ENCODE results near the gene CCNG1.

Gene CCNG1

DNA sequence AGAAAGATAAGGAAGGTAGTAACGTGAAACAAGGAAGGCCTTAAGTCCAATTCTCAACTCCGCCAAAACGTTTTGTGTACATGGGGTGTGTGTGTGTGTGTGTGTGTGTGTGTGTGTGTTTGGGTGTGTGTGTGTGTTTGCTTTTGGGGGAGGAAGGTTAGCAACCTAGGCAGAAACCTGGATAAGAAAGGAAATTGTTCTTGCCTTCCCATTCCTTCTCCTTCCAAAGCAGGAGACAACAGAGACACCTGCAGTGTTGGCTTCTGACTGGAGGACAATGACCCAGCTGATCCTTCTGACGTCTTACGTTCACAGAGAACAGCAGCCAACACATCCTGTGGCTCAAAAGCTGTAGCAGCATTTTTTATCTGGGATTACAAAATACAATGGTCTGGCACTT is 4.1 kb upstream of the CCNG1 start:
- no peak for TF ChIP-seq TCF12 (IDR thresholded peaks at IDR 0.05; ENCODE audit: low read depth)
- no peak for TF ChIP-seq CREB1 (IDR thresholded peaks at IDR 0.05; ENCODE audit: low read depth)
- TF ChIP-seq, protein P1, sequence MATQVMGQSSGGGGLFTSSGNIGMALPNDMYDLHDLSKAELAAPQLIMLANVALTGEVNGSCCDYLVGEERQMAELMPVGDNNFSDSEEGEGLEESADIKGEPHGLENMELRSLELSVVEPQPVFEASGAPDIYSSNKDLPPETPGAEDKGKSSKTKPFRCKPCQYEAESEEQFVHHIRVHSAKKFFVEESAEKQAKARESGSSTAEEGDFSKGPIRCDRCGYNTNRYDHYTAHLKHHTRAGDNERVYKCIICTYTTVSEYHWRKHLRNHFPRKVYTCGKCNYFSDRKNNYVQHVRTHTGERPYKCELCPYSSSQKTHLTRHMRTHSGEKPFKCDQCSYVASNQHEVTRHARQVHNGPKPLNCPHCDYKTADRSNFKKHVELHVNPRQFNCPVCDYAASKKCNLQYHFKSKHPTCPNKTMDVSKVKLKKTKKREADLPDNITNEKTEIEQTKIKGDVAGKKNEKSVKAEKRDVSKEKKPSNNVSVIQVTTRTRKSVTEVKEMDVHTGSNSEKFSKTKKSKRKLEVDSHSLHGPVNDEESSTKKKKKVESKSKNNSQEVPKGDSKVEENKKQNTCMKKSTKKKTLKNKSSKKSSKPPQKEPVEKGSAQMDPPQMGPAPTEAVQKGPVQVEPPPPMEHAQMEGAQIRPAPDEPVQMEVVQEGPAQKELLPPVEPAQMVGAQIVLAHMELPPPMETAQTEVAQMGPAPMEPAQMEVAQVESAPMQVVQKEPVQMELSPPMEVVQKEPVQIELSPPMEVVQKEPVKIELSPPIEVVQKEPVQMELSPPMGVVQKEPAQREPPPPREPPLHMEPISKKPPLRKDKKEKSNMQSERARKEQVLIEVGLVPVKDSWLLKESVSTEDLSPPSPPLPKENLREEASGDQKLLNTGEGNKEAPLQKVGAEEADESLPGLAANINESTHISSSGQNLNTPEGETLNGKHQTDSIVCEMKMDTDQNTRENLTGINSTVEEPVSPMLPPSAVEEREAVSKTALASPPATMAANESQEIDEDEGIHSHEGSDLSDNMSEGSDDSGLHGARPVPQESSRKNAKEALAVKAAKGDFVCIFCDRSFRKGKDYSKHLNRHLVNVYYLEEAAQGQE (IDR thresholded peaks at IDR 0.05; ENCODE audit: low read depth) = no peak
- no peak for TF ChIP-seq YY1 (IDR thresholded peaks at IDR 0.05; ENCODE audit: low read depth)
- no peak for TF ChIP-seq CEBPB (IDR thresholded peaks at IDR 0.05)
- no peak for TF ChIP-seq FOXM1 (IDR thresholded peaks at IDR 0.05; ENCODE audit: borderline replicate concordance, low read depth)
- TF ChIP-seq EP300 (IDR thresholded peaks at IDR 0.05; ENCODE audit: borderline replicate concordance) = no peak
- no peak for TF ChIP-seq EGR1 (IDR thresholded peaks at IDR 0.05)
- TF ChIP-seq TEAD4 (IDR thresholded peaks at IDR 0.05) = no peak

DNA sequence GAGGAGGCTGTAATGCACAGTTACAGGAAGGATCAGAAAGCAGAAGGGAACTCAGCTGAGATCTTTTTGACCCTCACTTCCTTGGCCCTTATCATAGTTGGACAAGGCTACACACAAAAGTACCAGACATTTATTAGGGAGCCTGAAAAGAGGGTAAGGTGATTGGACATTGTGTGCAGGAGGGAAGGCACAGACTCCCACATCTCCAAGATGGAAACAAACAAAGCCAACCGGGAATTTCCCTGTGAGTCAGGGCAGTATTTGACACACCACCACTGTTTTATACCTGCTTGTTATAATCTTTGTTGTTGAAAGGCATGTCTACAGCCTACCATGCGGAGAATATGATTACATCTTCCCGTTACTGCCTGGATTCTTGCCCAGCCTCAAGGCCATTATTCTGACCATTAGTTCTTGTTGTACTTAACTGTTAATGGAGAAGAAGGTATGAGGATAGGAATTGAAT is 3.0 kb upstream of the CCNG1 start:
- TF ChIP-seq, protein P1 (IDR thresholded peaks at IDR 0.05; ENCODE audit: low read depth) = no peak
- no peak for TF ChIP-seq YY1 (IDR thresholded peaks at IDR 0.05; ENCODE audit: low read depth)
- TF ChIP-seq, protein P2, sequence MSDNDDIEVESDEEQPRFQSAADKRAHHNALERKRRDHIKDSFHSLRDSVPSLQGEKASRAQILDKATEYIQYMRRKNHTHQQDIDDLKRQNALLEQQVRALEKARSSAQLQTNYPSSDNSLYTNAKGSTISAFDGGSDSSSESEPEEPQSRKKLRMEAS (IDR thresholded peaks at IDR 0.05) = no peak
- no peak for TF ChIP-seq FOXM1 (IDR thresholded peaks at IDR 0.05; ENCODE audit: borderline replicate concordance, low read depth)
- TF ChIP-seq EP300 (IDR thresholded peaks at IDR 0.05; ENCODE audit: borderline replicate concordance) = no peak
- no peak for TF ChIP-seq RAD21 (IDR thresholded peaks at IDR 0.05; ENCODE audit: low read depth)
- no peak for TF ChIP-seq ZBTB7A (IDR thresholded peaks at IDR 0.05; ENCODE audit: low read depth)
- TF ChIP-seq TAF1 (IDR thresholded peaks at IDR 0.05; ENCODE audit: low read depth) = no peak
- TF ChIP-seq EGR1 (IDR thresholded peaks at IDR 0.05) = no peak
- TF ChIP-seq, protein P3, sequence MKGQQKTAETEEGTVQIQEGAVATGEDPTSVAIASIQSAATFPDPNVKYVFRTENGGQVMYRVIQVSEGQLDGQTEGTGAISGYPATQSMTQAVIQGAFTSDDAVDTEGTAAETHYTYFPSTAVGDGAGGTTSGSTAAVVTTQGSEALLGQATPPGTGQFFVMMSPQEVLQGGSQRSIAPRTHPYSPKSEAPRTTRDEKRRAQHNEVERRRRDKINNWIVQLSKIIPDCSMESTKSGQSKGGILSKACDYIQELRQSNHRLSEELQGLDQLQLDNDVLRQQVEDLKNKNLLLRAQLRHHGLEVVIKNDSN (IDR thresholded peaks at IDR 0.05) = no peak
- TF ChIP-seq NFIC (IDR thresholded peaks at IDR 0.05) = no peak
- TF ChIP-seq TEAD4 (IDR thresholded peaks at IDR 0.05) = no peak

DNA sequence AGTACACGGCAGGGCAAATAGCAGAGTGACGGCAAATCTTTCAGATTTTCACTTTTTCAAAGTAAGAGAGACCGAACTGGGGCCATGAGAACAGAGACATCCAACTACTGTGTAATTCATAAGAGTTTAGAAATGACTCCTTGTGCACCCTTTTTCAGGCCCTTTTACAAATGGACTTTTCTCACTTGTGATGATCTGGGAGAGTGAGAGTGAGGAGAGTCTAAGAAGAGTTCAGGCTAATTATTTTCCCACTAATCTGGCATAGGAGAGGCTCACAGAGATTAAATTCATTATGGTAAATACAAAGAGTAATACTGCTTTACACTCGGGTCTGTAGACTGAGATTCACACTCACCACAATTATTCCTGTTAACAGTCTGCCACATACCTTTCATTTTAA is 880 bp upstream of the CCNG1 start:
- TF ChIP-seq NFIC (IDR thresholded peaks at IDR 0.05) (no peak), EP300 (IDR thresholded peaks at IDR 0.05; ENCODE audit: borderline replicate concordance) (no peak), EGR1 (IDR thresholded peaks at IDR 0.05) (no peak), CREB1 (IDR thresholded peaks at IDR 0.05; ENCODE audit: low read depth) (no peak), TEAD4 (IDR thresholded peaks at IDR 0.05) (no peak), FOXM1 (IDR thresholded peaks at IDR 0.05; ENCODE audit: borderline replicate concordance, low read depth) (no peak), CEBPB (IDR thresholded peaks at IDR 0.05) (no peak), ZBTB7A (IDR thresholded peaks at IDR 0.05; ENCODE audit: low read depth) (no peak), RAD21 (IDR thresholded peaks at IDR 0.05; ENCODE audit: low read depth) (no peak), TCF12 (IDR thresholded peaks at IDR 0.05; ENCODE audit: low read depth) (no peak), TAF1 (IDR thresholded peaks at IDR 0.05; ENCODE audit: low read depth) (no peak), YY1 (IDR thresholded peaks at IDR 0.05; ENCODE audit: low read depth) (no peak)
- TF ChIP-seq, protein P1 (IDR thresholded peaks at IDR 0.05; ENCODE audit: low read depth) = no peak
- TF ChIP-seq, protein P3 (IDR thresholded peaks at IDR 0.05) = no peak
- TF ChIP-seq, protein P2 (IDR thresholded peaks at IDR 0.05) = no peak

DNA sequence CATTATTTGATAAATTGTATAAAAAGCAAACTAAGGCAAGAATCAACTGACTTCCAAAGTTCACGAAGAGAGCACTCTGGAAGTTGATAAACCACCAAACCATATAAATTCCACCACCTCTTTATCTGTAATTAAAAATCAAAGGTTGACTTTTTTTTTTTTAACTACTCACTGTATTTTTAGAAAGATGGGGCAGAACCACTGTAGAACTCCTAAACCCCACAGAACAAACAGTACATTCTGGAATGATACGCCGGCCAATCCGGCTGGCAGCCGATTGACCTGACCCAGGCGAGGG is 435 bp upstream of the CCNG1 start:
- TF ChIP-seq TAF1 (IDR thresholded peaks at IDR 0.05; ENCODE audit: low read depth) (no peak), FOXM1 (IDR thresholded peaks at IDR 0.05; ENCODE audit: borderline replicate concordance, low read depth) (no peak), CREB1 (IDR thresholded peaks at IDR 0.05; ENCODE audit: low read depth) (no peak), NFIC (IDR thresholded peaks at IDR 0.05) (no peak), TEAD4 (IDR thresholded peaks at IDR 0.05) (no peak), EGR1 (IDR thresholded peaks at IDR 0.05) (no peak), EP300 (IDR thresholded peaks at IDR 0.05; ENCODE audit: borderline replicate concordance) (no peak), TCF12 (IDR thresholded peaks at IDR 0.05; ENCODE audit: low read depth) (no peak), RAD21 (IDR thresholded peaks at IDR 0.05; ENCODE audit: low read depth) (no peak), ZBTB7A (IDR thresholded peaks at IDR 0.05; ENCODE audit: low read depth) (no peak; the same call in 1 of the 2 replicates), YY1 (IDR thresholded peaks at IDR 0.05; ENCODE audit: low read depth) (no peak), CEBPB (IDR thresholded peaks at IDR 0.05) (no peak)
- TF ChIP-seq, protein P1 (IDR thresholded peaks at IDR 0.05; ENCODE audit: low read depth) = no peak
- TF ChIP-seq, protein P2 (IDR thresholded peaks at IDR 0.05) = no peak
- TF ChIP-seq, protein P3 (IDR thresholded peaks at IDR 0.05) = no peak

All from Ishikawa (cell line).